NK-92 (cell line): ENCODE results near the gene CDRT15L2.
"Not testable (repeated sequence)": the region's sequence is repeated elsewhere in the genome, so short reads cannot be mapped to it uniquely, and the experiment has no call there.

Experiments used
- DNase-seq: peaks from one replicate; lab custom pipeline; 2025; ENCODE audit not compliant: unreplicated experiment; lab: John Stamatoyannopoulos, UW

Gene CDRT15L2

GRCh38 chr17:20573216-20573615 lies 6.3 kb upstream of the CDRT15L2 start:
- DNase-seq = not testable (repeated sequence)

DNA sequence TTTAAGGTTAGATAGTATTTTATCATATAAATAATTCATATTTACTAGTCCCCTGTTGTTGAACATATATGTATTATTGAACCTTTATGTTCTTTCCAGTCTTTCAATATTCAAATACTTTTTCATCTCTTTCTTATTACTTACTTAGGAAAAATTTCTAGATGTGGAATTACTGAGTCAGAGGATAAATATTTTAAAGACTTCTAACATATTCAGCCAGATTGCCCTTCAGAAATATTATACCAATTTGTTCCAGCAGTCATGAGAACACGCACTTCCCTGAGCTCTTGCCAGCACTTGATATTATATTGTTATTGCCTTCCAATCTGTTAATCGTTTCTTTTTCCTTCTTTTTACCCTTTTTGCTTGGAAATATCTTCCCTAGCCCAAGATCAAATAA lies 4.5 kb upstream of the CDRT15L2 start:
- DNase-seq = not testable (repeated sequence)

DNA sequence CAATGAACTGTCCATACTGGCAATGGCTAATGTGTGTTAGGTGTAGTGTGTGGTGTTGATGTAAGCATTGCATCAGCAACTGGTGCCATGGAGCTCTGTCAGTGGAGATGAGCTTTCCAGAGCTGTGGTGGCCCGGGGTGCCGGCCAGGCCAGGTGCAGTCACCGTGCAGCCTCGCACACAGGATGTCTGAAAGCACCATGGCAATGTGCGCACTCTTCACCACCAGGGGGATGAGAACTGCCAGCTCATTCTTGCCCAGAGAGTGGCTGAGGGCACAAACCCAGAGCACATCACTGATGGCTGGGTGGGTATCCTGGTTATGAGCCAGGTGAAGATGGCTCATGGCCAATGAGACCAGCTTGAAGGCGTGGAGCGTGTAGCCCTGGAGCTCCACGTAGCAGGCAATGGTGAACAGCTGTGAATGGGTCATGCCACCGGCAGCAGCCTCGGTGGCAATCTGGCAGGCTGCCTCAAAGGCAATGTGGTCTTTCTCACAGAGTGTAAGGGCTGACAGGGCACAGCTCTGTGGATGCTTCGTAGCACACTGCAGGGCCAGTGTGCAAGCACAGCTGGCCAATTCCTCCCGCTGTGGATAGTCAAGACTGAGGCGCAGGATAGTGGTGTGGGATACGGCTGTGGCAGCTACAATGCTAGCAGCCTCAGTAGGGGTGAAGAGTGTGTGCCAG lies 4.5 kb downstream of the CDRT15L2 start:
- DNase-seq = not testable (repeated sequence)

DNA sequence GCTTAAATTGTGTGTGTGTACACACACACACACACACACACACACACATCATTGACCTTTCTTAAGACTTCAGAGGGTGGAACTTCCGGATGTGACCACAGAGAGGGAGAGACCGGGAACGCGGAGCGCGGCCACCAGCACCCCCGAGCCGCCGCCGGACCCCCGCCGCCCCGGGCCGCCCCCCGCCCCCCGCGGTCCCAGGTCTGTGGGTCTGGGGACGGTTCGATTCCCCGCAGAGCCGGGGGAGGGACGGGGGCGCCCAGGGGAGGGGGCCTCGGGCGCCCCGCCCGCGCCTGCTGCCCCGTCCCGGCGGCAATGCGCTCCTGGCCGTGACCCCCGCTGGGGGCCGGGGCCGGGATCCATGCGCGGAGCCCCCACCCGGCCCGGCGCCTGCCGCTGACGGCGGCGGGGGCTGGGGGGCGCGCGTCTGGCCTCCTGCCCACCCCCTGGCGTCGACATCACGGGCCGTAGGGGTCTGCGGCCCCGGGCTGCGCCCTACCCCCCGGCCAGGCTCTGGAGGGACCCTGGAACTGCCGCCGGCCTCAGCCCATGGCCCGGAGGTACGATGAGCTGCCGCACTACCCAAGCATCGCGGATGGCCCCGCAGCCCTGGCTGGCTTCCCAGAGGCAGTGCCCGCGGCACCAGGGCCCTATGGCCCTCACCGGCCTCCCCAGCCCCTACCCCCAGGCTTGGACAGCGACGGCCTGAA lies 9.4 kb downstream of the CDRT15L2 start:
- DNase-seq = not testable (repeated sequence)

DNA sequence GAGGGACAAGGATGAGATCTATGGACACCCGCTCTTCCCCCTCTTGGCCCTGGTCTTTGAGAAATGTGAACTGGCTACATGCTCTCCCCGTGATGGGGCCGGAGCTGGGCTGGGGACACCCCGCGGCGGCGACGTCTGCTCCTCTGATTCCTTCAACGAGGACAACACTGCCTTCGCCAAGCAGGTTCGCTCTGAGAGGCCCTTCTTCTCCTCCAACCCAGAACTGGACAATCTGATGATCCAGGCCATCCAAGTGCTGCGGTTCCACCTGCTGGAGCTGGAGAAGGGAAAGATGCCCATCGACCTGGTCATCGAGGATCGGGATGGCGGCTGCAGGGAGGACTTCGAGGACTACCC lies 9.9 kb downstream of the CDRT15L2 start:
- DNase-seq = not testable (repeated sequence)

DNA sequence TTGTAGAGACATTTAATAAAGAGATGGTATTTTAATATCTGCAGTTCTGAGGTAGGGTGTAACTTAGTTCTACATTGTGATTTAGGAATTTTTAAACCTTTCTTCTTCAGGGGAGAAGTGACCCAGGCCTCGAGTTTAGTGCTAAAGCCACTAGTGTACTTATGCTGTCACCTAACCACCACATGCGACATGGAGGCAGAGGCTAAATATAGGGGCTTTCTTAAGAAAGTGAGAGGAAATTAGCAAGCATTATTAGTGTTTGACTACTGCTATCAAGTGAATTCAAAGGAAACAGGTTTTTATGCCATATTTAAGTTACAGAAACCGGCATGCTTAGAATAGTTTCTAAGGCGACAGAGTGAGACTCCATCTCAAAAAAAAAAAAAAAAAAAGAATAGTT lies 11.5 kb downstream of the CDRT15L2 start:
- not testable (repeated sequence) for DNase-seq

DNA sequence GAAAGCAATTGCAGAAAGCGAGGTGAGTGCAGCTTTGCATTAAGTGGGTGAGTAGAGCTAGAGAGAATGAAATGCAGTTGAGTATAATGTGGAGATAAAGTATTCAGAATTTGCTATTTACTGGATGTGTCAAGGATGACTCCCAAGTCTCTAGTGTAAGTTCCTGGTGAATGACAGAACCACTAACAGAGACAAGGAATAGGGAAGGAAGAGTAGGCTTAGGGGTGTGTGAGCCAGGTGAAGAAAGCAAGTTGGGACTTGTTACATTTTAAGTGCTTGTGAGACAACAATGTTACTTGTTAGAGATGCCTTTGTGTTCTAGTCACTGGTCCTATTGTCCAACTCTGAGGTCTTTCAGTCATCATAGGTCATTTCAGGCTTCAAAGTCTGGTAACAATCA lies 26.0 kb downstream of the CDRT15L2 start:
- DNase-seq = not testable (repeated sequence)

GRCh38 chr17:20609490-20609889 lies 30.0 kb downstream of the CDRT15L2 start:
- DNase-seq = not testable (repeated sequence)

DNA sequence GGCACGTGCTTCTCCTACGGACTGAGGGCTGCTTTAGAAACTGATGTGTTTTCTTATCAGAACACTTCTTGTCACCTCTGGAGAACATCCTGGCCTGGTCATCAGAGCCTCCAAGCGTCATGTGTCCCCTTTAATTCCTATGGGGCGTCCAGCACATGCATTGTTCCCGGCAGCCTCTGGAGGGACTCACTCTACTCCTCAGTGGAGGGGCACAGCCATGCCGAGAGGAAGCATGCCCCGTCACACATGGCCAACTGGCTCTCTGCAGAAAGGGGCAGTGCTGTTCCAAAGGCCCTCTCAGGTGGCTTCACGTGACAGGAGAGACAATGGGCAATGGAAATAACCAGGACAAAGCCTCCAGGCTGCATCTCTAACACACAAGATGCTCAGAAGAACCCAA lies 31.8 kb downstream of the CDRT15L2 start:
- DNase-seq = no peak

DNA sequence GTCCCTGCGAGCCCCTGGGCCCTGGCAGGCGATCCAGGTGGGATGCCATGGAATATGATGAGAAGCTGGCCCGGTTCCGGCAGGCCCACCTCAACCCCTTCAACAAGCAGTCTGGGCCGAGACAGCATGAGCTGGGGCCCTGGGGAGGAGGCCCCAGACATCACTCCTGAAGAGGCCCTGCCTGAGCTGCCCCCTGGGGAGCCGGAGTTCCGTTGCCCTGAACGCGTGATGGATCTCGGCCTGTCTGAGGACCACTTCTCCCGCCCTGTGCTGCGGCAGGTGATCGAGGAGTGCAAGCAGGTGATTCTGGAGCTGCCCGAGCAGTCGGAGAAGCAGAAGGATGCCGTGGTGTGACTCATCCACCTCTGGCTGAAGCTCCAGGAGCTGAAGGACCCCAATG lies 33.1 kb downstream of the CDRT15L2 start:
- DNase-seq = no peak

GRCh38 chr17:20613248-20613647 lies 33.7 kb downstream of the CDRT15L2 start:
- DNase-seq = no peak

GRCh38 chr17:20613905-20614304 lies 34.4 kb downstream of the CDRT15L2 start:
- DNase-seq = no peak

- DNase-seq = not testable (repeated sequence)
Measured at GRCh38 chr17:20615461-20615860, 35.9 kb downstream of the CDRT15L2 start.
